ENCODE results near the gene DNMBP.
"Not testable (repeated sequence)": the region's sequence is repeated elsewhere in the genome, so short reads cannot be mapped to it uniquely, and the experiment has no call there.

Gene DNMBP

DNA sequence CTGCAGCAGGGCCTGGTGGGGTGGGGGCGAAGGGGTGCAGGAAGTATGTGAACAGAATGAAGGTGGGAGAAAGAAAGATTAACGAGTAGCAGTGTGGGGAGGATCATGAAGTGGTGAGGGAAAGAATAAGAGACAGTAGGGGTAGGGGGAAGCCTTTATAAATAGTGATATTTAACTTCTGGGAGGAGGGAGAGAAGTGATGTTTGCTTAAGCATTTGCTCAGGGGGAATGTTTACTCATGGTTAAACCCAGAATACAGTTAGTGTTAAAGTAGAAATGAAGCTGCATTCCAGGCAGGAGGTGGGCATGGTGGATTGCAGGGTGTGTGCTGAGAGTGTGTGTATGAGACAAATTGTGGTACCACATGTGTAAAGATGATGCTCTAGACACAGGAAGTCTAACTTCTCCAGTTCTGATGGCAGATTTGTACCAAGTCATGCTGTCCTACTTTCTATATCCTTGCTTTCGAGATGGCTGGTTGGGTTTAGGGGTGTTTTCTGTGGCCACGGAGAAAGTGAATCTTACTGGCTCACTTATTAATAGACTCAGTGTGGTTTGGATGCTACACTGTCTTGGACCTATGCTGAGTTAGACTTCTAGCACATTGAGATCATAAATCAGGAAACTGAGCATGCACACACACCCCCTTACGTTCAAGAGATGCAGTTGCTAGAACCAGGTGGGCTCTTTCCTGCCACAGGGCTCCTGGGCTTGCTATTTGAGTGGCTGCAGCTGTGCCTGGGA is 10.6 kb upstream of the DNMBP start:
- peak; percentile 61 to 69 (median 62) for DNase-seq

DNA sequence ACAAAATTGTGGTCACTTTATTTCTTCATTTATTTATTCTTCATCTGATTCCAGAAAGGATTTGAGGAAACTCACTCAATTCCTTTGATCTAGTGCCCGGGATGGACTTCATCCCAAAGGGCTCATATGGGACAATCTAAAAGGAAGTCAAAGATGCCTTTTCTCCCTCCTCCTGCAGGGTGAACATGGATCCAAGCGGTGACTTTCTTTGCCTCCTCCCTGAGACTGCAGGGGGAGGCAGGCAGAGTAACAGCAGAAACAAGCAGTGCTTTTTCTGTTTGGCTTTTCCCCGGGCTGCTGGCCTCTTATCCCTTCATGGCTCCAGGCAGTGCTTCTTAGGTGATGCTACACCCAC is 10.0 kb upstream of the DNMBP start:
- peak in 1 of 3 experiments; percentile 62 for DNase-seq

DNA sequence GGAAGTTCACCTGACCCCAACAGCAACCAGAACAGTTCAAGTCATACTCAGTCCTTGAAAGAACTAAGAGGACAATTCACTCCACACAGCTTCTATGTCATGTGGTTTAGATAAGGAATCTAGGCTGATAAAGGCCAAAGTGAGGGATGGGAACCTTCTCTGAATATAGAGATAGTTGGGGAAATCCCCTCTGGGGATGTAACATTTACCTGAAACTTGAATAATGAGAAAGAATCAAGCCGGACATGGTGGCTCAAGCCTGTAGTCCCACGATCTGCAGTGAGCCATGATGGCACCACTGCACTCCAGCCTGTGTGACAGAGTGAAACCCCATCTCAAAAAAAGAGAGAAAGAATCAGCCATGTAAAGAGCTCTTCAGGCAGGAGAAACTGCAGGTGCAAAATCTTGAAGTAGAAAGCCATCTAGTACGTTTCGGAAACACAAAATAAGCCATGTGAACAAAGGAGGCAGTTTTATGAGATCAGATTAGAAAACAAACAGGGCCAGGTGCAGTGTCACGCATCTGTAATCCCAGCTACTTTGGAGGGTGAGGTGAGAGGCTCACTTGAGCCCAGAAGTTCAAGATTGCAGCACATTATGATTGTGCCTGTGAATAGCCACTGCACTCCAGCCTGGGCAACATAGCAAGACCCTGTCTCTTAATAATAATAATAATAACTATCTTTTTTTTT is 4.5 kb upstream of the DNMBP start:
- DNase-seq, result peak in 2 of 3 experiments; percentile 52 to 83

GRCh38 chr10:100013621-100014020 is 3.9 kb upstream of the DNMBP start:
- no peak for DNase-seq

GRCh38 chr10:100011906-100012305 is 2.2 kb upstream of the DNMBP start:
- not testable (repeated sequence) for DNase-seq

DNA sequence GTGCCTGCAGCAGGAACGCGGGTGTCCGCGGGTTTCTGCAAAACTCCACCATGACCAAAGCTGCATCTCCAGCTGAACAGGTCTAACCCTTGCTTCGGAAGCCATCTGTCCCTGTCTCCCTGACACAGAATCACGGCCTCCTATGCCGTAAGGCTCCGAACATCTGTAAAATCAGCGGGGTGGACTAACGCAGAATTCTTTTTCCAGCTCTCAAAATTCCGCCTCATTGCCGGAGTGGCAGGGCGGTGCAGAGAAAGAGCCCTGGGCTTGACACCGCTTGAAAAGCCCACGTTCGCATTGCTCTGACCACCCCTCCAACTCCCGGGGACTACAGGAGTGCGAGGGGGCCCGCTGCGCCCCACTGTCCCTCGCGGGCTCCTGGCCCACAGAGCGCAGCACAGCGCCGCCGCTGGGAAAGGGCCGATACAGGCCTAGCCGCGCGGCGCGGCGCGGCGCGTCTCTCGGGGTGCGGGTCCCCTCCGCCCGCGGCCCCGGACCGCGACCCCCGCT is 409 bp downstream of the DNMBP start:
- DNase-seq, result peak in 1 of 3 experiments; percentile 62

GRCh38 chr10:100008708-100009282 is 952 bp downstream of the DNMBP start:
- peak in 1 of 3 experiments; percentile 30 for DNase-seq

DNA sequence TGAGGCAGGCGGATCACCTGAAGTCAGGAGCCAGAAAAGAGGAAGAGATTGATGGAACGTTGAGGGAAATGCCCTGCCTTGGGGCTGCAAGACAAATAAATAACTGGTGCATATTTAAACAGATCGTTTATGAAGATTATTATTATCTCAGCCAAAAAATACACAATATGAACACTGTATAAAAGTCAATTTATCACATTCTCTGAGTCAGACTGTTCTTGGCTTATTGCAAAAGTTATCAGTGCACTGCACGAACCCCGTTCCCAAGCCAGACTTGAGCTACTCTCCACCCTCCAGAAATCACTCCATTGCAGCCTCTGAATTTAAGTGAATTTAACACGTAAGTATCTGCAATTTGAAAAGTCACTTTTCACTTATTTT is 1.6 kb downstream of the DNMBP start:
- no peak for DNase-seq

DNA sequence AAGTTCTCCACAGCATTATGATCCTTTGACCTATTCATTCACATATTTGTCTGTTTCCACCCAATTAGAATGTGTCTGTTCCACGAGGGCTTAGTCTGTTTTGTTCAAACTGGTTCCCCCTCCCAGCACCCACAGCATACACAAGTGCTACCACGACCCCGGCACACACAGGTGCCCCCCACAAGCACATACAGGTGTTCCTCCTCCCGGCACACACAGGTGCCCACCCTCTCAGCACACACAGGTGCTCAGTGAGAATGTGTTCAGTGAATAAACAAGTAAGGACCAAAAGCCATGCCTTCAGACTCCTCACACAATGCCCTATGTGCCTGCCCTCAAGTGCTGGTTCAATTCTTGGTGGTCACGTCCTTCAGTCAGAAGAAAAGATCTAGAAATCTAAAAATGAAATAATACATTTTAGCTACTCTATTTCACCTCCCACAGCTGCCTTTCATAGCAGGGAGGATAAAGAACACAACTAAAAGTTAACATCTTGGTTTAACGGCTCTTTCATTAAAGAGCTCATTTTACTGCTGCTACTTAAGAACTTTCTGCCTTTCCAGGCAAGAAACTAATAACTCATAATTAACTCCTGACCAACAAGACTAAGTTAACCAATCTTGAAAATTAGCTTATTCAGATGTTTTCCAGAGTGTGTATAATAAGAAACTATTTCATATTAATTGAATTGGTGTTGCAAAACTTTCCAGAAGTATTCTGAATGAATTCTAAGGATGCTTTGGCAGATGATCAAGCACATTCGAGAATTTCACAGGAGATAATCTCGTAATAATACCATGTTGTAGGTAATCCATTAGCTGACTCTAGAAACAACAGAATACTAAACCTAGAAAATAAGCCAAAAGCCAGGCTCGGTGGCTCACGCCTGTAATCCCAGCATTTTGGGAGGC is 2.3 kb downstream of the DNMBP start:
- DNase-seq, result no peak

DNA sequence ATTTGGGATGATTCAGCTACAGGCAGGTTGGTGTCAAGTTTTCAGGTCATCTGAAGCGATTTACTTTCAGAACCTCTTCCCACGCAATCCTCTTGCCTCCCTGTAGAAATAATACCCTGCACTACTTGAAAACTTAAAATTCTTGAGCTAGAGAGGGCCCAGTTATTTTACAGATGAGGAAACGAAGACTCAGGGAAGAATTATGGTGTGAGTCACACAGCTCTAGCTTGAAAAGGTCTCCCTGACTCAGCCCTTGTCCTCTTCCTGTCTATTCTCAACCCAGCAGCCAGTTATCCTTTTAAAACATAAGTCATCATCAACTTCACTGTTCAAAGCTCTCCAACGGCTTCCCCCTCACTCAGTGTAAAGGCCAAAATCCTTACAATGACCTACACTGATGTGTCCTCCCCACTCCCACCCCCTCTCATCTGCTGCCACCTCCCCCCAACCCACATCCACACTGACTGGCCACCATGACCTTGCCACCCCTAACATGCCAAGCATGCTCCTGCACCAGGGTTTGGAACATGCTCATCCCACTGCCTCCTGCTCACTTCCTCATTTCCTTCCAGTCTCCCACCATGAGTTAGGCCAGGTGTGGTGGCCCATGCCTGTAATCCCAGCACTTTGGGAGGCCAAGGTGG is 3.4 kb downstream of the DNMBP start:
- DNase-seq, result no peak

- no peak for DNase-seq
Measured at GRCh38 chr10:100004805-100005510, 4.8 kb downstream of the DNMBP start.

DNA sequence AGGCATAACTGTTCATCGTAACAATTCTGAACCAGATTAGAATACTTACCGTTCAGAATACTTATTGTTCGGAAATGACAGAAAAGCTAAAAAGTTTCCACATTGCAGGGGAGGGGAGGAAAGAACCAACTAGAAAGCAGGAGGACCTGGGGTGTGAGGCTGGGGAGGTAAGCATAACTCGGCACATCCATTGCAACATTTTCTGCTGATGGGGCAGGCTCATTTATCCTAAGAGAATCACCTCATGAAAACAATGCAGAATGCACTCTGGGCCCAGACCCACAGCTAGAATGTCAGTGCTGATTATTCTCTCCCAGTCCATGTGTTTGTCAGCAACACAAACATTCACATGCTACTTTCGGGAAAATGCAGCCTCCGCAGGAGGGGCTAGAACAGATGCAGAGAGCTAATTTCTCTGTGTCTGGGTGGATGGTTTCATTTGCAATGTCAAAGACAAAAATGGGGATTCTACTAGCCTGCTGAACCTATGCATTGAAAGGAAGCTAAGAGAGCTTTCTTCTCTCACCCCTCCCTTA is 9.6 kb downstream of the DNMBP start:
- DNase-seq, result no peak

DNA sequence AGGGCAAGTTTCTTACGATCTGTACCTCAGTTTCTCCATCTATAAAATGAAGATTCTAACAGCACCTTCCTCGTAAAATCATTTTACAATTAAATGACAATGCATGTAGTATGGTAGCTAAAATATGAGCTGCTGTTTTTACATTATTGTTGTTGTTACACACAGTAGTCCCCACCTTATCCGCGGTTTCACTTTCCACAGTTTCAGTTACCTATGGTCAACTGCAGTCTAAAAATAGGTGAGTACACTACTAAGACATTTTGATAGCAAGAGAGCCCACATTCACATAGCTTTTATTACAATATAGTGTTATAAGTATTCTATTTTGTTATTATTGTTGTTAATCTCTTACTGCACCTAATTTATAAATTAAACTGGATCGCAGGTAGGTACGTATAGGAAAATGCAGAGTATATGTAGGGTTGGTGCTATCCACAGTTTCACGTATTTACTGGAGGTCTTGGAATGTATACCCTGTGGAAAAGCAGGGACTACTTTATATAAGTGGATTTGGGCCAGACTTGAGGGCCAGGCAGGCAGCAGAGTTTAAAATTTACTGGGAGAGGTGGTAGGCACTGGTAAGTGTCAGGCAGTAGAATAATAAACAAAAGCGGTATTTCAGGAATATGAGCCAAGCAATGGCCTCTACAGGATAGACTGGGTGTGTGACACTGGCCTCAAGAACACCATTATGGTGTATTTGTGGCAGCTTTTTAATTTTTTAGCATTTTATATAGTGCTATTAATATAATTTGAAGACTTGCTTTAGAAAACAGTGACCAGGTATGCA is 10.2 kb downstream of the DNMBP start:
- DNase-seq, result no peak

- no peak for DNase-seq
Measured at GRCh38 chr10:99998889-99999288, 10.9 kb downstream of the DNMBP start.

- DNase-seq, result no peak
Measured at GRCh38 chr10:99996671-99997648, 12.8 kb downstream of the DNMBP start.

DNA sequence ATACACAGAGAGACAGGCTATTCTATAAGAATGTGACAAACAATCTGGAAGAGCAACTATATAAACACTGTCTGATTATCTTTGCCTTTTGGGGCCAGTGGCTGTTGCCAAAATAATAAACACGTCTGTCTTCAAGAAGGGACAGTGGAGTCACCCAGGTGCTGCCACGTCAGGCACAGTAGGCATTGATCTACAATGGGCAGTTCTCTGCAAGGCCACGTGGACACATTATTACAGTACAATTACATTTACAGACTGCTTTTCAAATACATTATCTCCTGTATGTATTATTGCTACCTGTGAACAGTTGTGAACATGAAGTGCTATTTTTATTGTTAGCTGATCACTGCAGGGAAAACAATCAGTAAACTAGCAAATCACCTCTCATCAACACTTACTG is 14.0 kb downstream of the DNMBP start:
- DNase-seq, result peak in 1 of 3 experiments; percentile 6

GRCh38 chr10:99995269-99995668 is 14.5 kb downstream of the DNMBP start:
- no peak for DNase-seq

- no peak for DNase-seq
Measured at GRCh38 chr10:99994801-99995200, 14.9 kb downstream of the DNMBP start.

Data from NCI-H1417 (cell line).